HepG2 (cell line): Measurements from ENCODE around the gene CKS1B. TPM values are rescaled to one million over a fixed set of nuclear protein-coding genes. Genes with fewer than 3 reads are reported as not detected.
A peak's percentile ranks its signal among the peaks of the same experiment; 100 is the strongest.

Experiments used
- ATAC-seq: fragments of 200-7000 bp; cut with Tn5 transposase; 3 replicates; pipeline ENCODE4 v1.9.1; 2020; ENCODE audit warnings: mild to moderate bottlenecking, moderate library complexity
- BruUV-seq: library from RNA; stranded (reverse); fragments of 400-500 nt; replicated peaks from 2 replicates; lab custom pipeline; 2021; lab: Mats Ljungman, UMichigan
- CTCF ChIA-PET: fragments of 300-600 bp; formaldehyde crosslinking; extraction: SDS; loops from one replicate; lab custom pipeline; 2021; ENCODE audit warnings: low total read pairs, inconsistent platforms, low intra/inter-chr PET ratio; lab: Yijun Ruan, JAX
- POLR2A ChIA-PET: fragments of 350-600 bp; sonication (Branson Sonifier 250); formaldehyde crosslinking; loops from one replicate; lab custom pipeline; 2020; ENCODE audit warnings: antibody characterized with exemption, inconsistent platforms; lab: Yijun Ruan, JAX
- DNase-seq: peaks from one replicate; pipeline ENCODE4 v3.0.0-alpha.2; 2015; ENCODE audit warnings: low spot score
- FAIRE-seq: peaks from 3 replicates; lab custom pipeline; 2011; peaks lifted over from hg19 to GRCh38; lab: Jason Lieb, UNC
- H2AFZ ChIP-seq: one replicate; pipeline ENCODE4 v1.6.1; 2011; ENCODE audit warnings: low read length, inconsistent platforms
- H3K27ac ChIP-seq: fragments of 300-600 bp; 3 replicates; pipeline ENCODE4 v1.8.0; 2011; ENCODE audit warnings: mixed run types, mild to moderate bottlenecking, mixed read lengths, low read length, inconsistent platforms; ENCODE audit not compliant: insufficient read depth; ENCODE audit errors: extremely low read length
- H3K27me3 ChIP-seq, 2 experiments: fragments of 200-600 bp in 1 of 2; 2 replicates in 1 of 2; 3 replicates in 1 of 2; pipeline versions ENCODE4 v1.6.0 to v1.8.0; 2011; ENCODE audit warnings: low read length in 2 of 2, mild to moderate bottlenecking in 2 of 2, moderate library complexity in 2 of 2, inconsistent platforms in 1 of 2; ENCODE audit not compliant: insufficient read depth in 2 of 2, control insufficient read depth in 1 of 2
- H3K36me3 ChIP-seq, 2 experiments: fragments of 200-600 bp in 1 of 2; replicated peaks in 1 of 2; 2 replicates in 1 of 2; 3 replicates in 1 of 2; pipeline versions ENCODE4 v1.5.1 to v1.8.0; 2011; ENCODE audit warnings: low read length in 2 of 2, inconsistent platforms in 1 of 2; ENCODE audit not compliant: insufficient read depth in 2 of 2, control insufficient read depth in 1 of 2
- H3K4me1 ChIP-seq: 2 replicates; pipeline ENCODE4 v1.5.1; 2012; ENCODE audit warnings: low read length, inconsistent platforms; ENCODE audit not compliant: insufficient read depth
- H3K4me2 ChIP-seq: 2 replicates; pipeline ENCODE4 v1.6.0; 2011; ENCODE audit warnings: low read depth, low read length, inconsistent platforms
- H3K4me3 ChIP-seq, 3 experiments: fragments of 200-600 bp in 1 of 3; sonication (generic), shearing (Covaris generic) in 1 of 3; replicated peaks in 1 of 3; 2 replicates each; pipeline ENCODE4 v1.5.1; 2011 to 2016; ENCODE audit warnings: low read length in 3 of 3, inconsistent platforms in 2 of 3, low read depth in 2 of 3, mild to moderate bottlenecking in 2 of 3, control low read depth in 1 of 3, mixed read lengths in 1 of 3; ENCODE audit not compliant: insufficient read depth in 1 of 3
- H3K79me2 ChIP-seq: one replicate; pipeline ENCODE4 v1.6.1; 2011; ENCODE audit warnings: low read length, inconsistent platforms; ENCODE audit not compliant: insufficient read depth
- H3K9ac ChIP-seq: 2 replicates; pipeline ENCODE4 v1.6.0; 2011; ENCODE audit warnings: mild to moderate bottlenecking, low read depth, low read length, inconsistent platforms; ENCODE audit not compliant: insufficient read depth
- H3K9me3 ChIP-seq: 2 replicates; pipeline ENCODE4 v1.5.1; 2012; ENCODE audit warnings: mild to moderate bottlenecking, low read length
- H4K20me1 ChIP-seq: 2 replicates; pipeline ENCODE4 v1.6.0; 2011; ENCODE audit warnings: inconsistent platforms, mild to moderate bottlenecking, low read length, moderate library complexity; ENCODE audit not compliant: insufficient read depth
- ZNF672 ChIP-seq: sonication (generic); formaldehyde crosslinking; IDR thresholded peaks from 2 replicates; pipeline ENCODE4 v1.8.1; 2022; ENCODE audit warnings: missing genetic modification reagents
- WGBS: methylation state at CpG from one replicate; pipeline ENCODE4 v1.1.6; 2017; ENCODE audit warnings: low lambda C conversion rate; 5-methylcytosine and 5-hydroxymethylcytosine counted together
- in situ Hi-C: cut with HindIII; loops from 2 replicates; pipeline ENCODE4 v1.10.0; 2017; ENCODE audit warnings: low pct_unique_long_range_greater_than_20kb; ENCODE audit not compliant: extremely low pct_ligation_motif_present
- intact Hi-C: fragments of 100-400 bp; cut with micrococcal nuclease; formaldehyde crosslinking; loops from one replicate; pipeline ENCODE4 v1.10.0; 2022; ENCODE audit not compliant: unreplicated experiment
- polyA plus RNA-seq, 8 experiments: library from polyadenylated mRNA; depleted of rRNA in 3 of 8; stranded (reverse) in 7 of 8; unstranded in 1 of 8; fragments of >200 nt; fragmentation: Illumina TruSeq in 4 of 8; extraction: Trizol in 4 of 8; gene quantifications; 2 replicates each; pipeline versions ENCODE4 v1.2.1 to v1.2.3, GENCODE V29; 2011 to 2016; ENCODE audit warnings: low read depth in 4 of 8, missing spikeins in 1 of 8, mixed read lengths in 1 of 8; ENCODE audit not compliant: insufficient read depth in 1 of 8
- total RNA-seq, 5 experiments: library from RNA; depleted of rRNA; stranded (reverse); fragments of >200 nt; fragmentation: Illumina TruSeq; extraction: Trizol; gene quantifications; 2 replicates each; pipeline ENCODE4 v1.2.3, GENCODE V29; 2016; ENCODE audit warnings: low read depth in 1 of 5
- TF ChIP-seq, protein P1 (sequence below): sonication (generic); formaldehyde crosslinking; IDR thresholded peaks from 2 replicates; pipeline ENCODE4 v1.5.1; 2020; ENCODE audit warnings: missing genetic modification reagents, mild to moderate bottlenecking, borderline replicate concordance
- TF ChIP-seq, protein P2 (sequence below): sonication (generic); formaldehyde crosslinking; IDR thresholded peaks from 2 replicates; pipeline ENCODE4 v1.4.0; 2020; ENCODE audit warnings: mild to moderate bottlenecking, missing genetic modification reagents

Gene CKS1B
- total and polyA plus RNA-seq, 2 of the 13 experiments (the other 11 are each of a cell fraction or from before 2014, with no cell fraction given): 217 to 222 TPM

DNA sequence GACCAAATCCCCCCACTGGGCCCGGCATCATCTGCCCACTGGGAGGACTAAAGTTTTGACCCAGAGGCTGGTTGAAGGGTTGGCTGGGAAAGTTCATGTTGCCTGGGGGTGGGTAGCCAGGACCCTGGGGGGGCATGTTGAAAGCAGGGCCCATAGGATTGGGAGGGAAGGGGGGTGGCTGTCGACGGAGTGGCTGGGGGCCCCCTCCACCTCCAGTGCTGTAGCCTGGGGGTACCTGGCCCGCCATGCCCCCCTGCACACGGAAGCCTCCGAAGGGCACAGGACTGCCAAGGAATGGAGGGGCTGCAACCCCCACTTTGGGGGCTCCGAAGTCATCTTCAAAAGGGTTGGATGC, 15.1 kb upstream of the CKS1B start (continued):
- TF ChIP-seq, protein P1, sequence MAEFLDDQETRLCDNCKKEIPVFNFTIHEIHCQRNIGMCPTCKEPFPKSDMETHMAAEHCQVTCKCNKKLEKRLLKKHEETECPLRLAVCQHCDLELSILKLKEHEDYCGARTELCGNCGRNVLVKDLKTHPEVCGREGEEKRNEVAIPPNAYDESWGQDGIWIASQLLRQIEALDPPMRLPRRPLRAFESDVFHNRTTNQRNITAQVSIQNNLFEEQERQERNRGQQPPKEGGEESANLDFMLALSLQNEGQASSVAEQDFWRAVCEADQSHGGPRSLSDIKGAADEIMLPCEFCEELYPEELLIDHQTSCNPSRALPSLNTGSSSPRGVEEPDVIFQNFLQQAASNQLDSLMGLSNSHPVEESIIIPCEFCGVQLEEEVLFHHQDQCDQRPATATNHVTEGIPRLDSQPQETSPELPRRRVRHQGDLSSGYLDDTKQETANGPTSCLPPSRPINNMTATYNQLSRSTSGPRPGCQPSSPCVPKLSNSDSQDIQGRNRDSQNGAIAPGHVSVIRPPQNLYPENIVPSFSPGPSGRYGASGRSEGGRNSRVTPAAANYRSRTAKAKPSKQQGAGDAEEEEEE (CRISPR knock-in tag): no peak

DNA sequence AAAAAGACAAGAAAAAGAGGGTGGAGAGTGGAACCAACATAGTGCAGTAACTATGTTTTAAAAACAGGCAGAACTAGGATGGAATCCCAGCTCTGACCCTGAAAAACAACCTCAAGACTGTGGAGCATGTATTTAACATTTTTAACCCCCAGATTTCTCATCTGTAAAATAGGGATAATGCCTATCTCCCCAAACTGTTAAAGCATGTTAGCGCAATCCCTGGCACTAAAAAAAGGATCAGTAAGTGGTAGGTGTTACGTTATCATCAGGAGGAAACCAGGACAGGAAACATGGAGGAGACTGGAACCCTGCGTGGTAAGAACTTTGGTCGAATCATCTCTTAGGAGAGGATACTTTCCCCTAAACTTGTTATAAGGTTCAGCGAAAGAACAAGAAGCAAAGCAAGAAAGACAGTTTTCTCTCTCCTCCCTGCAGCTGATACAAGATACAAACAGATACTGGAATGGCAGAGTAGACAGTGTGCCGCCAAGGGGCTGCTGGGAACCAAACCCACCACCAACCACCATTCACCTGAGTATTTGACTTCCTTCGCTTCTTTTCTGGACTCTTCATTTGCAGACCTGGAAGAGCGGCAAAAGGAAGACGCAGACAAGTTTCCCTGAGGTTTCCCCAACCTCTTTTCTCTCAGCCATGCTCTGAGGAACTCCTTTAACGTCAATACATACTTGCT, 13.9 kb upstream of the CKS1B start:
- intact Hi-C loops: loop anchor here (2.0 kb wide), 1 partner anchor 40 kb away; no protein-coding TSS in a partner anchor
- peak overlapping the region; percentile 72 to 87 (median 80) for H3K4me3 ChIP-seq
- BruUV-seq: TSS peak; percentile 48
- no peaks in the 10 kb centered on the region; a peak in 1 of 5 replicates for H3K27me3 ChIP-seq
- H4K20me1 ChIP-seq: no peaks in the 10 kb centered on the region
- FAIRE-seq (no peak), ATAC-seq (no peak), DNase-seq (no peak)
- peaks cover 13 to 37% of the 10 kb centered on the region in 2 experiments; a peak in 4 of 5 replicates for H3K36me3 ChIP-seq
- no peak overlapping the region for H2AFZ ChIP-seq
- peak overlapping the region; percentile 96 for H3K27ac ChIP-seq
- CTCF ChIA-PET: interaction anchor here (0.6 to 3.7 kb wide), 2 partner anchors 57 to 91 kb away, joined by 3 to 24 read pairs; no protein-coding TSS in a partner anchor
- peak overlapping the region; percentile 97 for H3K9ac ChIP-seq
- 62% methylated on average over 10 of the region's 10 CpGs for WGBS
- in situ Hi-C loops: loop anchor here (5.0 kb wide), 1 partner anchor 37 kb away; no protein-coding TSS in a partner anchor
- POLR2A ChIA-PET: interaction anchor here (0.6 to 8.3 kb wide), 11 partner anchors 13 to 124 kb away, joined by 3 to 148 read pairs (median 8); partner anchors contain the start of genes ADAM15, CKS1B, FLAD1 and PMVK
- TF ChIP-seq, protein P2, sequence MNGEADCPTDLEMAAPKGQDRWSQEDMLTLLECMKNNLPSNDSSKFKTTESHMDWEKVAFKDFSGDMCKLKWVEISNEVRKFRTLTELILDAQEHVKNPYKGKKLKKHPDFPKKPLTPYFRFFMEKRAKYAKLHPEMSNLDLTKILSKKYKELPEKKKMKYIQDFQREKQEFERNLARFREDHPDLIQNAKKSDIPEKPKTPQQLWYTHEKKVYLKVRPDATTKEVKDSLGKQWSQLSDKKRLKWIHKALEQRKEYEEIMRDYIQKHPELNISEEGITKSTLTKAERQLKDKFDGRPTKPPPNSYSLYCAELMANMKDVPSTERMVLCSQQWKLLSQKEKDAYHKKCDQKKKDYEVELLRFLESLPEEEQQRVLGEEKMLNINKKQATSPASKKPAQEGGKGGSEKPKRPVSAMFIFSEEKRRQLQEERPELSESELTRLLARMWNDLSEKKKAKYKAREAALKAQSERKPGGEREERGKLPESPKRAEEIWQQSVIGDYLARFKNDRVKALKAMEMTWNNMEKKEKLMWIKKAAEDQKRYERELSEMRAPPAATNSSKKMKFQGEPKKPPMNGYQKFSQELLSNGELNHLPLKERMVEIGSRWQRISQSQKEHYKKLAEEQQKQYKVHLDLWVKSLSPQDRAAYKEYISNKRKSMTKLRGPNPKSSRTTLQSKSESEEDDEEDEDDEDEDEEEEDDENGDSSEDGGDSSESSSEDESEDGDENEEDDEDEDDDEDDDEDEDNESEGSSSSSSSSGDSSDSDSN (CRISPR knock-in tag): no peak
- 0 out of 2 replicates have a peak, but pooled peaks have one; percentile 4 for TF ChIP-seq ZNF672 (CRISPR knock-in tag)
- peaks cover 17% of the 10 kb centered on the region for H3K79me2 ChIP-seq
- H3K4me2 ChIP-seq: peak overlapping the region; percentile 92
- no peaks in the 10 kb centered on the region for H3K9me3 ChIP-seq
- H3K4me1 ChIP-seq: peaks cover 51% of the 10 kb centered on the region
